HepG2 (cell line): Measurements from ENCODE around the gene SYT8. TPM values are rescaled to one million over a fixed set of nuclear protein-coding genes. Genes with fewer than 3 reads are reported as not detected.

Experiments
- ARHGAP35 ChIP-seq: sonication (generic); formaldehyde crosslinking; IDR thresholded peaks from 2 replicates; pipeline ENCODE4 v1.9.0; 2022; ENCODE audit warnings: mild to moderate bottlenecking, inconsistent platforms, moderate library complexity, missing genetic modification reagents, borderline replicate concordance
- BATF2 ChIP-seq: sonication (generic); formaldehyde crosslinking; IDR thresholded peaks from 2 replicates; pipeline ENCODE4 v1.8.0; 2022; ENCODE audit warnings: mild to moderate bottlenecking, missing genetic modification reagents, moderate library complexity
- BORCS8-MEF2B ChIP-seq: sonication (generic); formaldehyde crosslinking; IDR thresholded peaks from 2 replicates; pipeline ENCODE4 v1.8.0; 2022; ENCODE audit warnings: mild to moderate bottlenecking, missing genetic modification reagents
- DNMT3B ChIP-seq: conservative IDR thresholded peaks from 2 replicates; pipeline ENCODE4 v1.6.1; 2016; ENCODE audit warnings: missing biosample characterization, control low read depth
- EEA1 ChIP-seq: sonication (generic); formaldehyde crosslinking; IDR thresholded peaks from 2 replicates; pipeline ENCODE4 v1.5.1; 2020; ENCODE audit warnings: mild to moderate bottlenecking, missing genetic modification reagents, borderline replicate concordance
- HDAC1 ChIP-seq: sonication (generic); formaldehyde crosslinking; IDR thresholded peaks from 2 replicates; pipeline ENCODE4 v1.5.1; 2020; ENCODE audit warnings: mild to moderate bottlenecking, missing genetic modification reagents
- HMG20A ChIP-seq: IDR thresholded peaks from 2 replicates; pipeline ENCODE4 v1.6.1; 2016; ENCODE audit warnings: borderline replicate concordance
- HMGXB4 ChIP-seq, 2 experiments: sonication (generic) in 1 of 2; formaldehyde crosslinking in 1 of 2; IDR thresholded peaks; 2 replicates each; pipeline versions ENCODE4 v1.4.0 to v1.6.1; 2018 to 2020; ENCODE audit warnings: missing genetic modification reagents in 2 of 2, borderline replicate concordance in 1 of 2, low read depth in 1 of 2, mild to moderate bottlenecking in 1 of 2, missing biosample characterization in 1 of 2
- HNRNPLL ChIP-seq: fragments of 200-400 bp; formaldehyde crosslinking; IDR thresholded peaks from 2 replicates; pipeline ENCODE4 v1.6.1; 2017; ENCODE audit warnings: mild to moderate bottlenecking, low read depth, low read length; ENCODE audit not compliant: poor library complexity, severe bottlenecking
- MIER2 ChIP-seq: IDR thresholded peaks from 2 replicates; pipeline ENCODE4 v1.6.1; 2016; ENCODE audit warnings: missing biosample characterization, missing genetic modification reagents
- NFIB ChIP-seq: sonication (generic); formaldehyde crosslinking; IDR thresholded peaks from 2 replicates; pipeline ENCODE4 v1.9.0; 2021; ENCODE audit warnings: missing genetic modification reagents, mild to moderate bottlenecking, borderline replicate concordance
- NR2C2 ChIP-seq: sonication (generic); formaldehyde crosslinking; IDR thresholded peaks from 2 replicates; pipeline ENCODE4 v1.4.0; 2020; ENCODE audit warnings: missing genetic modification reagents, mild to moderate bottlenecking, moderate library complexity, borderline replicate concordance
- SMYD3 ChIP-seq: sonication (generic); formaldehyde crosslinking; IDR thresholded peaks from 2 replicates; pipeline ENCODE4 v1.8.1; 2023; ENCODE audit warnings: mild to moderate bottlenecking, missing genetic modification reagents
- SOX6 ChIP-seq, 2 experiments: fragments of 450-650 bp in 1 of 2; sonication (generic) in 1 of 2; formaldehyde crosslinking in 1 of 2; IDR thresholded peaks; 2 replicates each; pipeline versions ENCODE4 v1.4.0 to v1.6.1; 2017 to 2020; ENCODE audit warnings: antibody characterized with exemption in 1 of 2, mild to moderate bottlenecking in 1 of 2, missing genetic modification reagents in 1 of 2
- SP5 ChIP-seq: IDR thresholded peaks from 2 replicates; pipeline ENCODE4 v1.6.1; 2016; ENCODE audit warnings: low read depth, borderline replicate concordance
- ZKSCAN1 ChIP-seq: fragments of 150-350 bp; IDR thresholded peaks from 2 replicates; pipeline ENCODE4 v1.6.1; 2014; ENCODE audit warnings: low read length
- ZKSCAN8 ChIP-seq: IDR thresholded peaks from 2 replicates; pipeline ENCODE4 v1.6.1; 2016; ENCODE audit warnings: borderline replicate concordance, missing genetic modification reagents, missing compliant biosample characterization
- ZNF335 ChIP-seq: sonication (generic); formaldehyde crosslinking; IDR thresholded peaks from 2 replicates; pipeline ENCODE4 v1.4.0; 2020; ENCODE audit warnings: missing genetic modification reagents
- ZNF337 ChIP-seq: sonication (generic); formaldehyde crosslinking; IDR thresholded peaks from 2 replicates; pipeline ENCODE4 v1.5.1; 2020; ENCODE audit warnings: missing genetic modification reagents, low read depth, mild to moderate bottlenecking, borderline replicate concordance
- ZNF674 ChIP-seq: sonication (generic); formaldehyde crosslinking; IDR thresholded peaks from 2 replicates; pipeline ENCODE4 v1.5.0; 2020; ENCODE audit warnings: low read depth, mild to moderate bottlenecking, missing genetic modification reagents
- ZNF792 ChIP-seq: IDR thresholded peaks from 2 replicates; pipeline ENCODE4 v1.6.1; 2016
- ZNF891 ChIP-seq: sonication (generic); formaldehyde crosslinking; IDR thresholded peaks from 2 replicates; pipeline ENCODE4 v1.5.0; 2020; ENCODE audit warnings: mild to moderate bottlenecking, missing genetic modification reagents
- polyA plus RNA-seq, 8 experiments: library from polyadenylated mRNA; depleted of rRNA in 3 of 8; stranded (reverse) in 7 of 8; unstranded in 1 of 8; fragments of >200 nt; fragmentation: Illumina TruSeq in 4 of 8; extraction: Trizol in 4 of 8; gene quantifications; 2 replicates each; pipeline versions ENCODE4 v1.2.1 to v1.2.3, GENCODE V29; 2011 to 2016; ENCODE audit warnings: low read depth in 4 of 8, missing spikeins in 1 of 8, mixed read lengths in 1 of 8; ENCODE audit not compliant: insufficient read depth in 1 of 8
- total RNA-seq, 5 experiments: library from RNA; depleted of rRNA; stranded (reverse); fragments of >200 nt; fragmentation: Illumina TruSeq; extraction: Trizol; gene quantifications; 2 replicates each; pipeline ENCODE4 v1.2.3, GENCODE V29; 2016; ENCODE audit warnings: low read depth in 1 of 5
- TF ChIP-seq, protein P1 (sequence below): sonication (generic); formaldehyde crosslinking; IDR thresholded peaks from 2 replicates; pipeline ENCODE4 v1.5.0; 2020; ENCODE audit warnings: mild to moderate bottlenecking, missing genetic modification reagents
- TF ChIP-seq, protein P2 (sequence below): IDR thresholded peaks from 2 replicates; pipeline ENCODE4 v1.6.1; 2016

SYT8 gene
- total and polyA plus RNA-seq, 2 of the 13 experiments (the other 11 are each of a cell fraction or from before 2014, with no cell fraction given): 0.60 to 2.3 TPM

GRCh38 chr11:1830322-1831223, 4.2 kb upstream of the SYT8 start (continued):
- TF ChIP-seq BATF2 (CRISPR knock-in tag): 0 out of 2 replicates have a peak, but pooled peaks have one; percentile 32
- TF ChIP-seq BORCS8-MEF2B (CRISPR knock-in tag): peak; percentile 84
- peak; percentile 77 for TF ChIP-seq HDAC1
- TF ChIP-seq, protein P1, sequence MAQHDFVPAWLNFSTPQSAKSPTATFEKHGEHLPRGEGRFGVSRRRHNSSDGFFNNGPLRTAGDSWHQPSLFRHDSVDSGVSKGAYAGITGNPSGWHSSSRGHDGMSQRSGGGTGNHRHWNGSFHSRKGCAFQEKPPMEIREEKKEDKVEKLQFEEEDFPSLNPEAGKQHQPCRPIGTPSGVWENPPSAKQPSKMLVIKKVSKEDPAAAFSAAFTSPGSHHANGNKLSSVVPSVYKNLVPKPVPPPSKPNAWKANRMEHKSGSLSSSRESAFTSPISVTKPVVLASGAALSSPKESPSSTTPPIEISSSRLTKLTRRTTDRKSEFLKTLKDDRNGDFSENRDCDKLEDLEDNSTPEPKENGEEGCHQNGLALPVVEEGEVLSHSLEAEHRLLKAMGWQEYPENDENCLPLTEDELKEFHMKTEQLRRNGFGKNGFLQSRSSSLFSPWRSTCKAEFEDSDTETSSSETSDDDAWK (CRISPR knock-in tag): no peak
- peak; percentile 25; the same call in 1 of the 2 replicates for TF ChIP-seq ARHGAP35
- 0 out of 2 replicates have a peak, but pooled peaks have one; percentile 19 for TF ChIP-seq MIER2 (CRISPR knock-in tag)
- no peak for TF ChIP-seq HNRNPLL
- TF ChIP-seq ZKSCAN8 (CRISPR knock-in tag): peak; percentile 59; the same call in 1 of the 2 replicates
- no peak for TF ChIP-seq EEA1 (CRISPR knock-in tag)
- peak in 1 of 2 experiments; percentile 61; a peak in 1 of 4 replicates for TF ChIP-seq HMGXB4 (CRISPR knock-in tag; IDR thresholded peaks at IDR 0.05; ENCODE audit: borderline replicate concordance in 1 of 2, low read depth in 1 of 2)
- TF ChIP-seq NR2C2 (CRISPR knock-in tag): no peak
- TF ChIP-seq, protein P2, sequence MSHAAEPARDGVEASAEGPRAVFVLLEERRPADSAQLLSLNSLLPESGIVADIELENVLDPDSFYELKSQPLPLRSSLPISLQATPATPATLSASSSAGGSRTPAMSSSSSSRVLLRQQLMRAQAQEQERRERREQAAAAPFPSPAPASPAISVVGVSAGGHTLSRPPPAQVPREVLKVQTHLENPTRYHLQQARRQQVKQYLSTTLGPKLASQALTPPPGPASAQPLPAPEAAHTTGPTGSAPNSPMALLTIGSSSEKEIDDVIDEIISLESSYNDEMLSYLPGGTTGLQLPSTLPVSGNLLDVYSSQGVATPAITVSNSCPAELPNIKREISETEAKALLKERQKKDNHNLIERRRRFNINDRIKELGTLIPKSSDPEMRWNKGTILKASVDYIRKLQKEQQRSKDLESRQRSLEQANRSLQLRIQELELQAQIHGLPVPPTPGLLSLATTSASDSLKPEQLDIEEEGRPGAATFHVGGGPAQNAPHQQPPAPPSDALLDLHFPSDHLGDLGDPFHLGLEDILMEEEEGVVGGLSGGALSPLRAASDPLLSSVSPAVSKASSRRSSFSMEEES (CRISPR knock-in tag): peak; percentile 68
- no peak; the same call in 1 of the 2 replicates for TF ChIP-seq SMYD3
- peak; percentile 47; the same call in 1 of the 2 replicates for TF ChIP-seq ZNF891 (CRISPR knock-in tag)
- TF ChIP-seq ZKSCAN1: no peak
- TF ChIP-seq ZNF674 (CRISPR knock-in tag): no peak
- no peak for TF ChIP-seq SOX6 (IDR thresholded peaks at IDR 0.05)
- TF ChIP-seq SOX6 (CRISPR knock-in tag; IDR thresholded peaks at IDR 0.05): no peak; the same call in 1 of the 2 replicates
- peak; percentile 67 for TF ChIP-seq ZNF335
- peak; percentile 47; the same call in 1 of the 2 replicates for TF ChIP-seq SP5 (CRISPR knock-in tag)
- 0 out of 2 replicates have a peak, but pooled peaks have one; percentile 71 for TF ChIP-seq NFIB (CRISPR knock-in tag)
- no peak; the same call in 1 of the 2 replicates for TF ChIP-seq ZNF792 (CRISPR knock-in tag)
- TF ChIP-seq DNMT3B (CRISPR knock-in tag): no peak
- TF ChIP-seq ZNF337 (CRISPR knock-in tag): peak; percentile 98; the same call in 1 of the 2 replicates
- TF ChIP-seq HMG20A (CRISPR knock-in tag): peak; percentile 59; the same call in 1 of the 2 replicates
